ENCODE results near the gene OXSM.

The OXSM gene

DNA sequence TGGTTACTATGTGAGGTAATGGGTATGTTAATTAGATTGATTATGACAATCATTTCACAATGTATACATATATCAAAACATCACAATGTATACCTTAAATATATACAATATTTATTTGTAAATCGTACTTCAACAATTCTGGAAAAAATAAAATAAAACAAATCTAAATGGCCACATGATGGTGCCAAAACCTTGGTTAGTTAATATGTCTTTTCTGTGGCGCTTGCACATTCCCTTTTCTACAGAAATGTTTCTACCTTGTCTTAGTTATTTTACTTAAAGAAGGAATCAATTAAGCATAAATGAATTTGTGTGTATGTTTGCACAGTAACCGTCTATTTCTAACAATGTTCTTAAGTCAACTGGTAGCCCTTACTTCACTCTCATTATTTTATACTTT, 53.4 kb downstream of the OXSM start:
- H3K4ac ChIP-seq (ENCODE audit: low read depth, low read length) = no peak overlapping the region
- no peak overlapping the region for H3K27ac ChIP-seq (ENCODE audit: low read depth, low read length)
- no peak overlapping the region for H2BK120ac ChIP-seq (ENCODE audit: insufficient read depth, low read length, poor library complexity)
- H4K12ac ChIP-seq (ENCODE audit: low read depth, low read length) = no peak overlapping the region
- H3K23ac ChIP-seq (ENCODE audit: low read length) = no peak overlapping the region
- H2BK5ac ChIP-seq (ENCODE audit: low read depth, low read length, poor library complexity) = no peak overlapping the region
- H2BK12ac ChIP-seq (ENCODE audit: low read length) = no peak overlapping the region
- no peak overlapping the region for H2AFZ ChIP-seq (ENCODE audit: insufficient read depth, low read length, poor library complexity)
- no peaks in the 10 kb centered on the region for H3K9me3 ChIP-seq (ENCODE audit: insufficient read depth, low read depth, low read length)
- H3K9ac ChIP-seq (ENCODE audit: low read length) = no peak overlapping the region
- no peak overlapping the region for H4K91ac ChIP-seq (ENCODE audit: low read depth, low read length)
- no peak overlapping the region for H3K4me3 ChIP-seq (ENCODE audit: low read depth, low read length)
- WGBS (ENCODE audit: extremely low coverage, insufficient coverage, insufficient read length) = no CpG with 5 or more reads among the region's 3 CpGs
- no peaks in the 10 kb centered on the region for H3K79me2 ChIP-seq (ENCODE audit: control insufficient read depth, insufficient read depth, low read length, poor library complexity)
- H3K27me3 ChIP-seq (ENCODE audit: insufficient read depth, low read length) = no peaks in the 10 kb centered on the region
- no peak overlapping the region for H2AK5ac ChIP-seq (ENCODE audit: low read length)
- H3K79me1 ChIP-seq (ENCODE audit: low read length) = no peaks in the 10 kb centered on the region
- H3K14ac ChIP-seq (ENCODE audit: low read length) = no peak overlapping the region
- no peak overlapping the region for H3K18ac ChIP-seq (ENCODE audit: low read length)
- H4K8ac ChIP-seq (ENCODE audit: low read depth, low read length) = no peak overlapping the region
- H3K4me2 ChIP-seq (ENCODE audit: low read length) = no peak overlapping the region
- H3K4me1 ChIP-seq (ENCODE audit: control insufficient read depth in 1 of 2, insufficient read depth in 2 of 2, low read length in 2 of 2) = no peaks in the 10 kb centered on the region
- H3K36me3 ChIP-seq (ENCODE audit: control insufficient read depth in 1 of 2, insufficient read depth in 2 of 2, low read length in 2 of 2) = no peaks in the 10 kb centered on the region
- DNase-seq = peak in 1 of 2 donors; percentile 25
